H54 (cell line): ENCODE results near the gene ZNF385C.
A peak's percentile ranks its signal among the peaks of the same experiment; 100 is the strongest.

Experiments
- DNase-seq: peaks from one replicate; pipeline ENCODE4 v3.0.0; 2011; ENCODE audit warnings: low spot score, mixed read lengths; ENCODE audit not compliant: insufficient read length
- FAIRE-seq: peaks from 3 replicates; lab custom pipeline; 2011; peaks lifted over from hg19 to GRCh38; lab: Jason Lieb, UNC
- POLR2A ChIP-seq: IDR thresholded peaks from 2 replicates; pipeline ENCODE4 v1.6.1; 2011; ENCODE audit warnings: low read depth, mild to moderate bottlenecking, low read length

ZNF385C gene

GRCh38 chr17:42118126-42118510, 19.8 kb upstream of the ZNF385C start:
- DNase-seq (no peak), FAIRE-seq (no peak)
- no peak for TF ChIP-seq POLR2A

- TF ChIP-seq POLR2A, result no peak
- DNase-seq (no peak), FAIRE-seq (no peak)
Measured at GRCh38 chr17:42117397-42118125, 19.3 kb upstream of the ZNF385C start.

GRCh38 chr17:42116705-42117396, 18.6 kb upstream of the ZNF385C start:
- FAIRE-seq, result no peak
- peak; percentile 77 for DNase-seq
- no peak for TF ChIP-seq POLR2A

GRCh38 chr17:42114118-42114517, 15.8 kb upstream of the ZNF385C start:
- DNase-seq, result no peak
- no peak for FAIRE-seq
- no peak for TF ChIP-seq POLR2A

GRCh38 chr17:42113293-42114069, 15.2 kb upstream of the ZNF385C start:
- TF ChIP-seq POLR2A, result no peak
- DNase-seq (no peak), FAIRE-seq (no peak)

- peak; percentile 75 for TF ChIP-seq POLR2A
- peak; percentile 95 for DNase-seq
- peak; percentile 45 for FAIRE-seq
Measured at GRCh38 chr17:42112552-42113176, 14.4 kb upstream of the ZNF385C start, which contains the start of gene DHX58. Gene DHX58, minus strand, starts transcription at chr17:42112714. Its CDS starts 822 bp downstream, at chr17:42111892.

DNA sequence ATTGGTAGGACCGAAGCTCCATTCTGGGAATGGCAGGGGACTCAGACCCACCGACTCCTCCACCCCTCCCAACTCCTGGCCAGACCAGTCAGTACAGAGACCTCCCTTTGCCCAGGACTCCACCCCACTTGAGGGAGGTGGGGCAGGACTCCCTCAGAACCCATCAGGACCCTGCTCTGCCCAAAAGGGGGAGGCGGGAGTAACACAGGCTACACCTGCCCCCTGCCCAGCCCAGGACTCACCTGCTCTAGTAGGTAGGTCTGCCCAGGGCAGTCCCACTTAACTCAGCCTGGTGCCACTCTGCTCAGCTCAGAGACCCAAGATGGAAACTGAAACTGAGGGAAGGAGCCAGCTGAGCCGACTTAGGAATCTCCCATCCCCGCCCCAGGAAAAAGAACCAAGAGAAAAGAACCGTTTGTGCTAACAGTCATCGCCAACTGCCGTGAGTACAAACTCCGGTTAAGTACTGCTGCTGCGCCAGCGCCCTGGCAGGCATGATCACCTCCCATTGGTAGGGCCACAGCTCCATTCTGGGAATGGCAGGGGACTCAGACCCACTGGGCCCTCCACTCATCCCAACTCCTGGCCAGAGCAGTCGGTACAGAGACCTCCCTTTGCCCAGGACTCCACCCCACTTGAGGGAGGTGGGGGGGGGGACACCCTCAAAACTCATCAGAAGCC, 13.7 kb upstream of the ZNF385C start:
- DNase-seq (peak; percentile 74), FAIRE-seq (no peak)
- no peak for TF ChIP-seq POLR2A

DNA sequence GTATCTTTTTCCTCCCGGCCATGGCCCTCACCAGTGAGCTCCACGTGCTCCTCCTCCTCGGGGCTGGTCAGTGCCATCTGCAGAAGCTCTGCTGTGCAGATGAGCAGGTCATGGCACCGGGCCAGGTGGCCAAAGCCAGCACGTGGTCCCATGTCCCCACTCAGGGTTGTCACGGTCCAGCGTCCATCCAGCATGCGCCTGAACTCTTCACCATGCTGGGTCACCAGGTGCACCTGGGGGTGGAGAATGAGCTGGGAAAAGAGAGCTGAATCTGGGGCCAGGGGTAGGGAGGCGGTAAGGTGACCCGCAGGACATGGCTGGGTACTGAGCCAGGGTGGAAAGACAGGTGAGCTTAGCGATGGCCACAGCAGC, 13.0 kb upstream of the ZNF385C start:
- FAIRE-seq (no peak), DNase-seq (no peak)
- no peak for TF ChIP-seq POLR2A

DNA sequence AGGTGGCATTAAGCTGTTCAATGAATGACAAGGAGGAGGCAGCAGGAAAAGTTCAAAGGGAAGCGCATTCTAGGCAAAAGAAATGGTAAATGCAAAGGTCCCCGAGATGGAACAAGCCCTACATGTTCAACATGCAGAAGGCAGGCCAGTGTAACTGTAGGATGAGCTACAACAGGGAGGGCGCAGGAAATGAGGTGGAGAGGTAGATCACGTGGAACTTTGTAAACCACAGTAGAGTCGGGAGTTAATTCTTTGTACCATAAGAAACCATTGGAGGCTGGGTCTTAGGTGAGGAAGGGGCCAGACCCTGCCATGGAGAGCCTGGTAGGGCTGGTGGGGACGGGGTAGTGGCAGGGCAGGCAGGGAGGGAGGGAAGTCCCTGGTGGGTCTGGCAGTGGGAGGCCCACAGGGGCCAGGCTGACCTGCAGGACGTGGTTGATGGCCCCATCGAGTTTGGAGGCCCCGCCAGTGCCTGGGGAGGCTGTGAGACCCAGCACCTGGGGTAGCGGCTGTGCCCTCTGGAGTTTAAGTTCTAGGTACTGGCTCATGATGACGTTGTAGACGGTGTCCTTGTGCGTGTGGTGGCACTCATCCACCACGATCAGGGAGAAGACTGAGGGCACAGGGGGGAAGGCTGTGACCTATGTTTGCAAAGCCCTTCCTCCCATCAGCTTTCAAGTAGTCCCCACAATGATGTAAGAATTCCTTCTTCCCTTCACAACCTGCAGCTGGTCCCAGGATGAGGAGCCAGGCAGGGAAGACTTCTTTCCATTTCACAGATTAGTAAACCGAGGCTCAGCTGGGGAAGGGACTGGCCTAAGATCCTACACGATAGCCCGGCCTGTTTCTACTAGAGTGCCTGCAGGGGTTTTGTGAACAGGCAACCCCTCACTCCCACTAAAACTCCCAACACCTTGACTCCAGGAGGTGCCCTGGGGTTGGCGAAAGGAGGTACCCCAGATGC, 12.3 kb upstream of the ZNF385C start:
- no peak for TF ChIP-seq POLR2A
- DNase-seq, result no peak
- no peak for FAIRE-seq

DNA sequence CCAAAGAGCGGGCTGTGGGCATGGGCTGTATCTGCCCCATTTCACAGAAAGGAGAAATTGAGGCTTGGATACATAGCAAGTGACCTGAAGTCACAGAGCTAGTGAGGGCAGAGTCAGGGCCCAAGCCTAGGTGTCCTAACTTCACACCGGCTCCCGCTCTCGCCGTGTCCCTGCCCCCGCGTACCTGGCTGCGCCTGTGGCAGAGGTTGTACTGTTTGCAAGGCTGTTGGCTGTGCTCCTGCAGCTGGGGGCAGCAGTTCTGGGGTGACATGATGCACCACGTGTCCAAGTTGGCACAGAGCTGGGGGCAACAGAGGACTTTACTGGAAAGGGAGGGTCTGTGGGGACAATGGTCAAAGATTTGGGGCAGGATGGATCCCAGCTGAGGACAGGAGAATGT, 10.8 kb upstream of the ZNF385C start:
- DNase-seq (no peak), FAIRE-seq (no peak)
- TF ChIP-seq POLR2A, result no peak

GRCh38 chr17:42107597-42108576, 9.6 kb upstream of the ZNF385C start:
- FAIRE-seq (no peak), DNase-seq (peak; percentile 69)
- TF ChIP-seq POLR2A, result no peak
